ENCODE measurements around the gene PTGES2.
"Not testable (repeated sequence)": the region's sequence is repeated elsewhere in the genome, so short reads cannot be mapped to it uniquely, and the experiment has no call there.

The PTGES2 gene

DNA sequence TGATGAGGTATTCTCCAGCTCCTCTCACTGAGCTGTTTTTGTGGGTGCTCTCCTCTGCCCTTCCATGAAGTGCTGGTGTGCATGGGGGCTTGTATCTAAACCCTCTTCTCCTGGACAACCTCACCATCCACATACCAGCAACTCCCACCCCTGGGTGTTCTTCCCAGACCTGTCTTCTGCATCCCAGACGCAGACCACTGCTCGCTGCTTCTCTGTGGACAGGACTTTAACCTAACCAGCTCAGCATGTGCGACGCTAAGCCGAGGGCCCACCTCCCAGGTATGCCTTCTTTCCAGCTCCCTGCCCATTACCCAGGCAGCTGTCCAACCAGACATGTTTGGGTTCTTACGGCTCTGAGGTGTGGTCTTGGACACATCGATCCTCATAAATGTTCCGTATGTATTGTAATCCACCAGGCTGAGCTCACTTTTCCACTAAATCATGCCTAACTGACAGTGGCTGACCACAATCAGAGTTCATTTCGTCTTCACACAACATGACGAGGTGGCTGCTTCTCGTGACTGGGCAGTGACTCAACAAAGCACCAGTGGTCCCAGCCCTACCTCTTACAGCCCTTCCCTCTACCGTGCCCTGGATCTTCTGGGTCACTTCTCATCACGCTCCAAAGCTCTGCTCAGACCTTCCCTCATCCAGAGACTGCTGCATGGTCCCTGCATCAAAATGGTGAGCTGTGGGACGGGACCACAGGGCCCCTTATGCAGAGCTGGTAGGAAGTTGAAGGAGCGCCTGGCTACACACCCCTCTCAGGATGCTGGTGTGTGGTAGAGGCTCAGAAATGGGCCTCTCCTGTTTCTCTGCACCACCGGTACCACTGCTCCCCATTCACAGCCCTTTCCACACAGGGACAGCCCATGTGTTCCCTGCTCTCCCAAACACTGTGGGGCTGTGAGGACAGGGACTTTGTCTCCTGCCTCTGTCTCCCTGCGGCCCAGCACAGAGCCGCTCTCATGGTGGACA lies 9.6 kb upstream of the PTGES2 start:
- Histone ChIP-seq H3K4me1 (ENCODE audit: control insufficient read depth in 1 of 2, insufficient read depth in 2 of 2, low read length in 2 of 2) (no peaks in the 10 kb centered on the region), H3K27ac (ENCODE audit: low read depth, low read length) (no peak overlapping the region), H3K36me3 (ENCODE audit: control insufficient read depth in 1 of 2, insufficient read depth in 2 of 2, low read length in 2 of 2) (no peaks in the 10 kb centered on the region), H3K9ac (ENCODE audit: low read depth in 1 of 2, low read length in 2 of 2) (no peak overlapping the region), H3K4me3 (ENCODE audit: low read depth in 1 of 2, low read length in 2 of 2) (no peak overlapping the region), H3K9me3 (ENCODE audit: control insufficient read depth in 1 of 2, low read length in 2 of 2) (no peaks in the 10 kb centered on the region), H3K27me3 (ENCODE audit: control insufficient read depth in 1 of 2, insufficient read depth in 2 of 2, low read length in 2 of 2) (no peaks in the 10 kb centered on the region)

DNA sequence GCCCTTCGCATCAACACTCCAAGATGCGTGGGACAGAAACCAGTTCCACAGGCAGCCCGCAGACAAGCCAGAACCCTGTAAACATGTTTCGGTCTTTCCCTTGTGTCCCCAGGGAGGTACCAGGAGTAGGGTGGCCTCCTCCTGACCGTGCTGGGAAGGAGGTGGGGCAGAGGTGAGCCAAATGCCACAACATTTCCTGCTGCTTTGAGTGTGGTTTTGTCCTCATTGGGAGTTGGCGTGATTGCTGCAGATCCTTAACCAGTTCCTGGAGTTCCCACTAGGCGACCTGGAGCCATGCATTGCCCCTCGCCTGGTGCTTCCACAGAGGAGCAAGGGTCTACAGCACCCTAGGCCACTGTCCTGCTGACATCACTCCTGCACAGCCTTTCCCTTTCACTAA lies 8.0 kb upstream of the PTGES2 start:
- H3K9me3 ChIP-seq (ENCODE audit: control insufficient read depth in 1 of 2, low read length in 2 of 2); H3K4me1 ChIP-seq (ENCODE audit: control insufficient read depth in 1 of 2, insufficient read depth in 2 of 2, low read length in 2 of 2); H3K9ac ChIP-seq (ENCODE audit: low read depth in 1 of 2, low read length in 2 of 2); H3K4me3 ChIP-seq (ENCODE audit: low read depth in 1 of 2, low read length in 2 of 2); H3K27me3 ChIP-seq (ENCODE audit: control insufficient read depth in 1 of 2, insufficient read depth in 2 of 2, low read length in 2 of 2); H3K36me3 ChIP-seq (ENCODE audit: control insufficient read depth in 1 of 2, insufficient read depth in 2 of 2, low read length in 2 of 2); H3K27ac ChIP-seq (ENCODE audit: low read depth, low read length): not testable (repeated sequence)

DNA sequence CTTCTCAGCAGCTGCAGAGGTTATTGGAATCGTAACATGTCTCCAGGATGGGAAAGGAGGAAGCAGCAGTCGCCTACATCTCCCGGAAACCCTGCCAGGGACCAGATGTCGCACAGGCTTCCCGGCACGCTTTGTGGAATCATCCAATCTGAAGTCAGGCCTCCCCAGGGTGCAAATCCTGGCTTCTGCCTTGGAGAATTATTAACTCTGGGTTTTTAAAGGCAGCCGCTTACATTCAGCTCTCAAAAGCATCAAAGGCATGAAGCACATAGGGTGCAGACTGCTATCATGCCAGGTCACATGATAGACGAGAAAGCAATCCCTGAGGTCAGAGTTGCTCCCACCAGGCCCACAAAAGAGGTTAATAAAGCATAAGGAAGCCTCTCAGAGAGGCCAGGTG lies 4.6 kb upstream of the PTGES2 start:
- H3K9me3 ChIP-seq (ENCODE audit: control insufficient read depth in 1 of 2, low read length in 2 of 2): not testable (repeated sequence)

DNA sequence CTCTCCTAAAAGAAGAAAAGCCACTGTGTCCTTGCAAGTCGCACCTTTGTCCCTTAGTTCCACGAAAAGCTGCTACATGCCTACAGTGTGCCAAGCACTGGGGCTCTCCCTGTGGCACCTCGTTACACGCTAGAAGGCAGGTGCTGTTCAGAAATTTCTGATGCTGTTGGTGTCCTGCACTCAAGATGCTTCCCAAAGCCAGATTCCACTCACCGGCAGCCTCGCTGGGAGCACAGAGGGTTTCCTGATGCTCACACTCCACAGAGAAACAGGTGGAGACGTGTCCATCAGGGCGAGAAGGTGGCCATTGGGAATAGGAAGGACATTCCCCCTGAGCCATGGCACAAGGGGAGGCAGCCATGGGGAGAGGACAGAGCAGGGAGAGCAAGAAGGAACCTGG lies 3.8 kb upstream of the PTGES2 start:
- H3K4me1 ChIP-seq (ENCODE audit: control insufficient read depth in 1 of 2, insufficient read depth in 2 of 2, low read length in 2 of 2): peaks cover 7 to 12% of the 10 kb centered on the region in 2 donors
- H3K36me3 ChIP-seq (ENCODE audit: control insufficient read depth in 1 of 2, insufficient read depth in 2 of 2, low read length in 2 of 2); H3K4me3 ChIP-seq (ENCODE audit: low read depth in 1 of 2, low read length in 2 of 2); H3K27me3 ChIP-seq (ENCODE audit: control insufficient read depth in 1 of 2, insufficient read depth in 2 of 2, low read length in 2 of 2); H3K9ac ChIP-seq (ENCODE audit: low read depth in 1 of 2, low read length in 2 of 2); H3K27ac ChIP-seq (ENCODE audit: low read depth, low read length); H3K9me3 ChIP-seq (ENCODE audit: control insufficient read depth in 1 of 2, low read length in 2 of 2): not testable (repeated sequence)

More for the DNA sequence above, 4.6 kb upstream of the PTGES2 start:
- H3K4me1 ChIP-seq (ENCODE audit: control insufficient read depth in 1 of 2, insufficient read depth in 2 of 2, low read length in 2 of 2); H3K27ac ChIP-seq (ENCODE audit: low read depth, low read length); H3K4me3 ChIP-seq (ENCODE audit: low read depth in 1 of 2, low read length in 2 of 2); H3K9ac ChIP-seq (ENCODE audit: low read depth in 1 of 2, low read length in 2 of 2); H3K27me3 ChIP-seq (ENCODE audit: control insufficient read depth in 1 of 2, insufficient read depth in 2 of 2, low read length in 2 of 2); H3K36me3 ChIP-seq (ENCODE audit: control insufficient read depth in 1 of 2, insufficient read depth in 2 of 2, low read length in 2 of 2): not testable (repeated sequence)

DNA sequence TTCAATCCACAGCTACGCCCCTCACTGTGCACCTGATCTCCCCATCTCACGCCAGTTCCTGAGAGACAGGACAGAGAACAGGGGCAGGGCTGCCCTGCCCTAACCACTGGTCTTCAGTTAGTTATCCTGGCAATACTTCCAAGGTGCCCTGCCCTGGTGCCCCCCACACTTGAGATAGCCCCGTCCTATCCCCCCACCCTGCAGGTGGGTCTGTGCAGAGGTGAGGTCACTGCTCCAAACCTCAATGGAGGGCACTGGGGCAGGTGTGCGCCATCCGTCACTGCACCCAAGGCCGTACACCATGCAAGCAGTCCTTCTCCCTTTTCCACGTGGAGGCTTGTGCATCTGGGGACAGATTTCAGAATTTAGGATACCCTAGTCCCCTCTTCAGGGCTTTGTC lies 3.1 kb upstream of the PTGES2 start:
- not testable (repeated sequence) for H3K9me3 ChIP-seq (ENCODE audit: control insufficient read depth in 1 of 2, low read length in 2 of 2); H3K36me3 ChIP-seq (ENCODE audit: control insufficient read depth in 1 of 2, insufficient read depth in 2 of 2, low read length in 2 of 2); H3K27me3 ChIP-seq (ENCODE audit: control insufficient read depth in 1 of 2, insufficient read depth in 2 of 2, low read length in 2 of 2); H3K4me3 ChIP-seq (ENCODE audit: low read depth in 1 of 2, low read length in 2 of 2); H3K27ac ChIP-seq (ENCODE audit: low read depth, low read length); H3K9ac ChIP-seq (ENCODE audit: low read depth in 1 of 2, low read length in 2 of 2)
- peaks cover 13 to 19% of the 10 kb centered on the region in 2 donors for H3K4me1 ChIP-seq (ENCODE audit: control insufficient read depth in 1 of 2, insufficient read depth in 2 of 2, low read length in 2 of 2)

DNA sequence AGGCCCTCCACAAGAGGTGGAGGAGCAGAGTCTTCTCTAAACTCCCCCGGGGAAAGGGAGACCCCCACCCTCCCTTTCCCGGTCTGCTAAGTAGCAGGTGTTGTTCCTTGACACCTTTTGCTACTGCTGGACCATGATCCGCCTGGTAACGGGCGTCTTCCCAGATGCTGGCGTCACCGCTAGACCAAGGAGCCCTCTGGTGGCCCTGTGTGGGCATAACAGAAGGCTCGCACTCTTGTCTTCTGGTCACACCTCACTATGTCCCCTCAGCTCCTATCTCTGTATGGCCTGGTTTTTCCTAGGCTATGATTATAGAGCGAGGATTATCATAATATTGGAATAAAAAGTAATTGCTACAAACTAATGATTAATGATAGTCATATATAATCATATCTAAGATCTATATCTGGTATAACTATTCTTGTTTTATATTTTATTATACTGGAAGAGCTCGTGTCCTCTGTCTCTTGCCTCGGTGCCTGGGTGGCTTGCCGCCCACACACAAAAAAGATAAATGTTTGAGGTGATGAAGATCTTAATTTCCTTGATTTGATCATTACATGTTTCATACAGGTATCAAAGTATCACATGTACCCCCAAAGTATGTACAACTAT lies 2.6 kb upstream of the PTGES2 start:
- not testable (repeated sequence) for H3K36me3 ChIP-seq (ENCODE audit: control insufficient read depth in 1 of 2, insufficient read depth in 2 of 2, low read length in 2 of 2); H3K9me3 ChIP-seq (ENCODE audit: control insufficient read depth in 1 of 2, low read length in 2 of 2); H3K9ac ChIP-seq (ENCODE audit: low read depth in 1 of 2, low read length in 2 of 2); H3K27me3 ChIP-seq (ENCODE audit: control insufficient read depth in 1 of 2, insufficient read depth in 2 of 2, low read length in 2 of 2); H3K4me3 ChIP-seq (ENCODE audit: low read depth in 1 of 2, low read length in 2 of 2); H3K27ac ChIP-seq (ENCODE audit: low read depth, low read length)
- peaks cover 18 to 24% of the 10 kb centered on the region in 2 donors for H3K4me1 ChIP-seq (ENCODE audit: control insufficient read depth in 1 of 2, insufficient read depth in 2 of 2, low read length in 2 of 2)

DNA sequence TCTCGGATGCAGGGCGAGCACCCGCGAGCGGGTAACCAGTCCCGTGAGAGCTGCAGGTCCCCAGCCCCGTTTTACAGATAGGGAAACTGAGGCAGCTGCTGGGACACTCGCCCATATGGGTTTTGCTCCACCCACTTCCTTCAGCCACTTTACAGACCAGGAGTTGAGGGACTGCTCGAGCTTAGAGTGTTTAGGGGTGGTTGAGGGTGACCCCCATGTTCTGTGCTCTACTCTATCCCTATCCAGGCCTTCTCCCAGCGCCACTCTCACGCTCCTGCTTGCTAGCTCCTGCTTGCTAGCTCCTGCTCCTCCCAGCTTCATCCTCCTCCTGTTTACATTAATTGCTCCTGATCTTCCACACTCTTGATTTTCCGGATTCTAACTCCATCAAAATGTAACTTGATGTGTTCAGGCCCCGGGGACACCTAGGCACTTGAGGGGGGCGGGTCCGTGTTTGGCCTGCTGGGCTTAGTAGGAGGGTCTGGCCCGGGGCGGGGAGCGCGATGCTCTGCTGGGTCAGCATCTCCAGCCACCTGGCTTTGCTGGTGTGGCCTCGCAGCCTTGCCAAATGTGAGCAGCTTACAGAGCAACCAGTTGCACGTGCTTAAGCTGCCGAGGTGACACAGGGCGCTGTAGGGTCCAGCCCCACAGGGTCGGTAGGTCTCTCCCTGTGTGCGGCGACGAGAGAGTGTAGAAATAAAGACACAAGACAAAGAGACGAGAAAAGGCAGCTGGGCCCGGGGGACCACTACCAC lies 1.5 kb upstream of the PTGES2 start:
- H3K9ac ChIP-seq (ENCODE audit: low read depth in 1 of 2, low read length in 2 of 2): peak overlapping the region; percentile 90 to 95
- H3K4me1 ChIP-seq (ENCODE audit: control insufficient read depth in 1 of 2, insufficient read depth in 2 of 2, low read length in 2 of 2): peaks cover 23 to 25% of the 10 kb centered on the region in 2 donors

DNA sequence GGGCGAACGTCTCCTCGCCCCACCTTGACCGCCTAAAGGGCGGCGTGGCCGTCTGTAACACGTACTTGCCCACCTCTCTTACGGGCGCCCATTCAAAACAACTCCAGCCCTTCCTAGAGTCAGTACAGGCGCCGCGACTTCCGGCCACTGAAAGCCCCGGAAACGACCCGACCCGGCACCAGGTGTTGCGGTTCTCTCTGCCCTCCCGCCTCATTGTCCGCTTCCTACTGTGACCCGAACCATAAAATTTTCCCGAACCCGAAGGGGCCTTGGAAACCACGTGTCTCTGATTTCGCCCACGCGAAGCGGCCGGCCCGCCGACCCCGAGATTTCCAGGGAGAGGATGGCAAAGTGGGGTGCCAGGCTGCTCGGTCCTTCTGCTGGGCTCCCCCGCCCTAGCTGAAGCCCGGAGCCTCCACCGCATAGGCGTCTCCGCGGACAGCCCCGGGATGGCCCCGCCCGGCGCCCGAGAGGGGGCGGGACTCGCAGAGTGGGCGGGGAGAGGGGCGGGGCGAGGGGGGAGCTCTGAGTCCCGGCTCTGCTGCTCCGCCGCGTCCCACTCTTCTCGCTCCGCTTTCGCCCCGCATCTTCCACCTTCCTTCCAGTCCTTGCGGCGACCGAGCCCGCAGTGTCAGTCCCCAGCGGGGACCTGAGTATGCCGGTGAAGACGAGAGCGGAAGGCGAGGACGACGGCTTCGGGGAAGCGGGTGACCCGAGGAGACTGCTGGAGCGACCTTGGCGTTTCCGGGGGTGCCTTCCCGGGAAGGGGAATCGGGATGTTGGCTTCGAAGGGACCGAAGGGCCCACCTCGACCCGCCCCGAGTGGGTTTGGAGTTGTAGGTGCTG lies 684 bp upstream of the PTGES2 start:
- Histone ChIP-seq H3K36me3 (ENCODE audit: control insufficient read depth in 1 of 2, insufficient read depth in 2 of 2, low read length in 2 of 2) (peaks cover 5 to 15% of the 10 kb centered on the region in 2 donors), H3K9me3 (ENCODE audit: control insufficient read depth in 1 of 2, low read length in 2 of 2) (no peaks in the 10 kb centered on the region), H3K27ac (ENCODE audit: low read depth, low read length) (peak overlapping the region; percentile 99), H3K4me1 (ENCODE audit: control insufficient read depth in 1 of 2, insufficient read depth in 2 of 2, low read length in 2 of 2) (peaks cover 23 to 25% of the 10 kb centered on the region in 2 donors), H3K27me3 (ENCODE audit: control insufficient read depth in 1 of 2, insufficient read depth in 2 of 2, low read length in 2 of 2) (no peaks in the 10 kb centered on the region), H3K4me3 (ENCODE audit: low read depth in 1 of 2, low read length in 2 of 2) (peak overlapping the region; percentile 94 to 95), H3K9ac (ENCODE audit: low read depth in 1 of 2, low read length in 2 of 2) (peak overlapping the region; percentile 90 to 95)

More for the DNA sequence above, 1.5 kb upstream of the PTGES2 start:
- Histone ChIP-seq H3K27me3 (ENCODE audit: control insufficient read depth in 1 of 2, insufficient read depth in 2 of 2, low read length in 2 of 2) (no peaks in the 10 kb centered on the region), H3K4me3 (ENCODE audit: low read depth in 1 of 2, low read length in 2 of 2) (peak overlapping the region; percentile 94 to 95), H3K27ac (ENCODE audit: low read depth, low read length) (no peak overlapping the region), H3K9me3 (ENCODE audit: control insufficient read depth in 1 of 2, low read length in 2 of 2) (no peaks in the 10 kb centered on the region), H3K36me3 (ENCODE audit: control insufficient read depth in 1 of 2, insufficient read depth in 2 of 2, low read length in 2 of 2) (peaks cover 5 to 8% of the 10 kb centered on the region in 2 donors)

DNA sequence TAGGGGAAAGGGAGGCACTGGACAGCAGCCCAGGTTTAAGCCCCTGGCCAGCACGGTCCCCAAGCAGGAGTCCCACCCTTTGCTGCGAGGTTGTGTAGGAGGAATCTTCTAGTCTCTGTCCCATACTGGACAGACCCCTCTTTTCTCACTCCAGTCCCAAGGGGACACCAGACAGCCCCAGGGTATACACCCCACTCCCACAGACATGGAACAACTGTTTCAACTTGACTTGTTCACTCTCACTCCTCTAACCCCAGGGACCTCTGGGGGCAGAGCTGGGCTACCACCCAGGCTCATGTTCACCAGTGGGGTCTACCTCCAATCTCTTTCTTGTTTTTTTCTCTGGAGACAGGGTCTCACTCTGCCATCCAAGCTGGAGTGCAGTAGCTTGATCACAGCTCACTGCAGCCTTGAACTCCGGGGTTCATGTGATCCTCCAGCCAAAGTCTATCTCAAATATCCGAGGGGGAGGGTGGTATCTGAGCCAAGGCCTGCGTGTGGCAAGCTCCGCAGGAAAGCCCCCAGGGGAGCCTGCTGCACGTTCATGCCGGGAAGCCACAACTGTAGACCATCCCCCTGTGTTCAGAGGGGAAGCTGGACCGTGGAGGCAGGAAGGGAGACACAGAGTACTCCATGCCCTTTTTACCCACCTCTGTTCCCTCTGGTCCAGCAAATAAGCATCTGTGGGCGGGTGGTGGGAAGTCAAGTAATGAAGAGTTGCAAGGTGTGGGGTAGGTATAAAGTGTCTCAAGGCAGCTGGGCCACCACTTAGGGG lies 1.8 kb downstream of the PTGES2 start:
- Histone ChIP-seq H3K27me3 (ENCODE audit: control insufficient read depth in 1 of 2, insufficient read depth in 2 of 2, low read length in 2 of 2) (no peaks in the 10 kb centered on the region), H3K27ac (ENCODE audit: low read depth, low read length) (no peak overlapping the region), H3K4me1 (ENCODE audit: control insufficient read depth in 1 of 2, insufficient read depth in 2 of 2, low read length in 2 of 2) (peaks cover 23 to 25% of the 10 kb centered on the region in 2 donors), H3K4me3 (ENCODE audit: low read depth in 1 of 2, low read length in 2 of 2) (peak overlapping the region; percentile 28 to 37), H3K9me3 (ENCODE audit: control insufficient read depth in 1 of 2, low read length in 2 of 2) (no peaks in the 10 kb centered on the region), H3K9ac (ENCODE audit: low read depth in 1 of 2, low read length in 2 of 2) (peak overlapping the region; percentile 9 to 36), H3K36me3 (ENCODE audit: control insufficient read depth in 1 of 2, insufficient read depth in 2 of 2, low read length in 2 of 2) (peaks cover 14 to 33% of the 10 kb centered on the region in 2 donors)

Measured in duodenal mucosa (tissue), 2 donors.